Esophagus muscularis mucosa (tissue), 4 donors: Measurements from ENCODE around the gene PLEKHG4B.

Source experiments
- CTCF ChIP-seq, 3 experiments: fragments of 200-600 bp in 2 of 3; fragments of 450-650 bp in 1 of 3; sonication (generic) in 2 of 3; IDR thresholded peaks; one replicate each; pipeline ENCODE4 v1.5.1; 2017 to 2019; ENCODE audit warnings: antibody characterized with exemption in 3 of 3, mild to moderate bottlenecking in 2 of 3, moderate library complexity in 1 of 3
- EP300 ChIP-seq: sonication (generic); formaldehyde crosslinking; IDR thresholded peaks from one replicate; pipeline ENCODE4 v1.6.1; 2017; ENCODE audit warnings: antibody characterized with exemption
- POLR2A ChIP-seq: fragments of 450-650 bp; IDR thresholded peaks from one replicate; pipeline ENCODE4 v1.6.1; 2017; ENCODE audit warnings: antibody characterized with exemption, moderate library complexity, mild to moderate bottlenecking, low read depth
- POLR2AphosphoS5 ChIP-seq, 2 donors: sonication (generic); formaldehyde crosslinking; IDR thresholded peaks; one replicate each; pipeline ENCODE4 v1.6.1; 2017; ENCODE audit warnings: antibody characterized with exemption in 2 of 2

- TF ChIP-seq CTCF (IDR thresholded peaks at IDR 0.05): no peak
- TF ChIP-seq EP300: no peak
- TF ChIP-seq POLR2A: no peak
- TF ChIP-seq POLR2AphosphoS5 (IDR thresholded peaks at IDR 0.05): no peak
These were observed 69.2 kb downstream of the PLEKHG4B start for GRCh38 chr5:160921-161802.
